Endodermal cell (in vitro differentiated cells): ENCODE data around the gene WNK2. TPM values are rescaled to one million over a fixed set of nuclear protein-coding genes. Genes with fewer than 3 reads are reported as not detected.

Source experiments
- DNase-seq: peaks from one replicate; pipeline ENCODE4 v3.0.0-alpha.2; 2017
- H3K27ac ChIP-seq: 2 replicates; pipeline ENCODE4 v1.5.1; 2013; ENCODE audit warnings: mild to moderate bottlenecking, low read depth, low read length, moderate library complexity
- H3K27me3 ChIP-seq: 2 replicates; pipeline ENCODE4 v1.6.1; 2013; ENCODE audit warnings: mild to moderate bottlenecking, low read length, moderate library complexity; ENCODE audit not compliant: insufficient read depth, control insufficient read depth, poor library complexity, severe bottlenecking
- H3K36me3 ChIP-seq: 2 replicates; pipeline ENCODE4 v1.7.0; 2013; ENCODE audit warnings: mild to moderate bottlenecking, low read length, moderate library complexity; ENCODE audit not compliant: control insufficient read depth, insufficient read depth
- H3K4me1 ChIP-seq: one replicate; pipeline ENCODE4 v1.7.0; 2013; ENCODE audit warnings: low read length; ENCODE audit not compliant: control insufficient read depth, insufficient read depth
- H3K4me3 ChIP-seq: 2 replicates; pipeline ENCODE4 v1.5.1; 2013; ENCODE audit warnings: mild to moderate bottlenecking, low read length, moderate library complexity
- H3K9ac ChIP-seq: 2 replicates; pipeline ENCODE4 v1.6.1; 2013; ENCODE audit warnings: mild to moderate bottlenecking, low read length, moderate library complexity; ENCODE audit not compliant: poor library complexity, severe bottlenecking; ENCODE audit errors: extremely low read depth
- H3K9me3 ChIP-seq: 2 replicates; pipeline ENCODE4 v1.6.1; 2013; ENCODE audit warnings: mild to moderate bottlenecking, low read length, moderate library complexity; ENCODE audit not compliant: control insufficient read depth
- H3K27ac Mint-ChIP-seq: 2 replicates; pipeline ENCODE4 v1.8.0; 2020; ENCODE audit warnings: mixed read lengths
- H3K27me3 Mint-ChIP-seq: 2 replicates; pipeline ENCODE4 v1.8.0; 2021; ENCODE audit warnings: mild to moderate bottlenecking, mixed read lengths; ENCODE audit not compliant: insufficient read depth
- H3K36me3 Mint-ChIP-seq: 2 replicates; pipeline ENCODE4 v1.8.0; 2020; ENCODE audit warnings: low read depth, mixed read lengths
- H3K4me1 Mint-ChIP-seq: 2 replicates; pipeline ENCODE4 v1.8.0; 2020; ENCODE audit warnings: mixed read lengths
- H3K4me3 Mint-ChIP-seq: 2 replicates; pipeline ENCODE4 v1.8.0; 2020; ENCODE audit warnings: mild to moderate bottlenecking, moderate library complexity, mixed read lengths
- H3K9me3 Mint-ChIP-seq: 2 replicates; pipeline ENCODE4 v1.8.0; 2020; ENCODE audit warnings: mild to moderate bottlenecking, mixed read lengths
- WGBS, 2 experiments: methylation state at CpG; one replicate each; pipeline versions ENCODE4 v1.1.5 to v1.1.7; 2013; ENCODE audit warnings: missing lambda C conversion rate in 2 of 2, mixed read lengths in 1 of 2; ENCODE audit not compliant: insufficient coverage in 1 of 2, insufficient read length in 1 of 2; 5-methylcytosine and 5-hydroxymethylcytosine counted together
- total RNA-seq, 2 donors: library from RNA; stranded (reverse); fragmentation: NEBNext Ultra II Directional in 1 of 2; extraction: Animal tissue kit (Norgen Biotek cat#: 25700) in 1 of 2; gene quantifications; 2 replicates in 1 of 2; 3 replicates in 1 of 2; pipeline ENCODE4 v1.2.1, GENCODE V29; 2021
- TF ChIP-seq, protein P1 (sequence below): fragments of 200-600 bp; sonication (generic); conservative IDR thresholded peaks from 2 replicates; pipeline ENCODE4 v1.5.0; 2021; ENCODE audit warnings: antibody characterized with exemption, mild to moderate bottlenecking

WNK2 gene
- total RNA-seq, 2 donors from 2014 or later, result 46.1 to 48.8 TPM

GRCh38 chr9:93226819-93227218, 42.9 kb downstream of the WNK2 start:
- Mint-ChIP-seq H3K9me3 (no peaks in the 10 kb centered on the region), H3K4me1 (peaks cover 8% of the 10 kb centered on the region), H3K27me3 (no peaks in the 10 kb centered on the region), H3K27ac (no peak overlapping the region), H3K4me3 (no peak overlapping the region), H3K36me3 (no peaks in the 10 kb centered on the region)
- Histone ChIP-seq H3K9ac (no peak overlapping the region), H3K27me3 (no peaks in the 10 kb centered on the region), H3K4me3 (no peak overlapping the region), H3K4me1 (peaks cover 10% of the 10 kb centered on the region), H3K27ac (no peak overlapping the region), H3K36me3 (no peaks in the 10 kb centered on the region), H3K9me3 (no peaks in the 10 kb centered on the region)
- TF ChIP-seq, protein P1, sequence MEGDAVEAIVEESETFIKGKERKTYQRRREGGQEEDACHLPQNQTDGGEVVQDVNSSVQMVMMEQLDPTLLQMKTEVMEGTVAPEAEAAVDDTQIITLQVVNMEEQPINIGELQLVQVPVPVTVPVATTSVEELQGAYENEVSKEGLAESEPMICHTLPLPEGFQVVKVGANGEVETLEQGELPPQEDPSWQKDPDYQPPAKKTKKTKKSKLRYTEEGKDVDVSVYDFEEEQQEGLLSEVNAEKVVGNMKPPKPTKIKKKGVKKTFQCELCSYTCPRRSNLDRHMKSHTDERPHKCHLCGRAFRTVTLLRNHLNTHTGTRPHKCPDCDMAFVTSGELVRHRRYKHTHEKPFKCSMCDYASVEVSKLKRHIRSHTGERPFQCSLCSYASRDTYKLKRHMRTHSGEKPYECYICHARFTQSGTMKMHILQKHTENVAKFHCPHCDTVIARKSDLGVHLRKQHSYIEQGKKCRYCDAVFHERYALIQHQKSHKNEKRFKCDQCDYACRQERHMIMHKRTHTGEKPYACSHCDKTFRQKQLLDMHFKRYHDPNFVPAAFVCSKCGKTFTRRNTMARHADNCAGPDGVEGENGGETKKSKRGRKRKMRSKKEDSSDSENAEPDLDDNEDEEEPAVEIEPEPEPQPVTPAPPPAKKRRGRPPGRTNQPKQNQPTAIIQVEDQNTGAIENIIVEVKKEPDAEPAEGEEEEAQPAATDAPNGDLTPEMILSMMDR, result no peak
- DNase-seq, result no peak
- 93 to 100% methylated on average over 3 to 5 of the region's 5 CpGs for WGBS, 2 experiments

DNA sequence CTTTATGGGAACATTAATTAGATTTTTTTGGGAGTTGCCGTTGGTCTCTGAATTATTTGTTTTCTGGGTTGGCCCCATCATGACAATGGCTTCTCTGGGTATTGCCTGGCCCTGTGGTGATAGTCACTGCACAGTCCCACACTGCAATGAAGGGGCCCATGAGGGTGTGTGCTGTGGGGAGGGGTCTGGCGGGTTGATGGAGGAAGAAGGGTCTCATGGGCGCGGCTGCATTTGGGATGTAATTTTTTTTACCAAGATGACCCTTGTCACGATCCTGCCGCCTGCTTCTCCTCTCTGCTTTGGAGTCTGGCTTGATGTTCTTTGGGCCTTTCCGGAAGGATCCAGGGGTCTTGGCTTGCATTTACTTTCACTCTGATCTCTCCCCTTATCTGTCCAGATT, 44.1 kb downstream of the WNK2 start:
- WGBS, 2 experiments, result 92 to 93% methylated on average over 5 to 7 of the region's 7 CpGs
- H3K36me3 Mint-ChIP-seq, result no peaks in the 10 kb centered on the region
- no peak overlapping the region for H3K4me3 ChIP-seq
- H3K27me3 Mint-ChIP-seq, result no peaks in the 10 kb centered on the region
- TF ChIP-seq, protein P1, result no peak
- H3K9ac ChIP-seq, result no peak overlapping the region
- peaks cover 8% of the 10 kb centered on the region for H3K4me1 Mint-ChIP-seq
- H3K4me3 Mint-ChIP-seq, result no peak overlapping the region
- no peaks in the 10 kb centered on the region for H3K36me3 ChIP-seq
- no peak for DNase-seq
- no peak overlapping the region for H3K27ac ChIP-seq
- peaks cover 10% of the 10 kb centered on the region for H3K4me1 ChIP-seq
- H3K27me3 ChIP-seq, result no peaks in the 10 kb centered on the region
- no peaks in the 10 kb centered on the region for H3K9me3 Mint-ChIP-seq
- no peaks in the 10 kb centered on the region for H3K9me3 ChIP-seq
- H3K27ac Mint-ChIP-seq, result no peak overlapping the region

GRCh38 chr9:93228453-93228852, 44.5 kb downstream of the WNK2 start:
- Histone ChIP-seq H3K36me3 (no peaks in the 10 kb centered on the region), H3K4me1 (peaks cover 10% of the 10 kb centered on the region), H3K27ac (no peak overlapping the region), H3K9ac (no peak overlapping the region), H3K9me3 (no peaks in the 10 kb centered on the region), H3K27me3 (no peaks in the 10 kb centered on the region), H3K4me3 (no peak overlapping the region)
- Mint-ChIP-seq H3K4me1 (peaks cover 8% of the 10 kb centered on the region), H3K27me3 (no peaks in the 10 kb centered on the region), H3K36me3 (no peaks in the 10 kb centered on the region), H3K9me3 (no peaks in the 10 kb centered on the region), H3K27ac (no peak overlapping the region), H3K4me3 (no peak overlapping the region)
- WGBS, 2 experiments, result 92 to 96% methylated on average over 4 to 8 of the region's 8 CpGs
- TF ChIP-seq, protein P1, result no peak
- no peak for DNase-seq
